Prostate gland (tissue), 2 donors: ENCODE results near the gene MAP3K20. TPM values are rescaled to one million over a fixed set of nuclear protein-coding genes. Genes with fewer than 3 reads are reported as not detected.

Experiments used
- DNase-seq: peaks from one replicate; pipeline ENCODE4 v3.0.0-alpha.2; 2019; ENCODE audit warnings: low spot score
- H3K27ac ChIP-seq, 2 donors: fragments of 200-600 bp; sonication (generic); 2 replicates each; pipeline ENCODE4 v1.5.1; 2017 to 2019
- H3K27me3 ChIP-seq: fragments of 200-600 bp; sonication (generic); replicated peaks from 2 replicates; pipeline ENCODE4 v1.5.1; 2019; ENCODE audit not compliant: insufficient read depth
- H3K36me3 ChIP-seq, 2 donors: fragments of 200-600 bp; sonication (generic); 1 replicate in 1 of 2; 2 replicates in 1 of 2; pipeline versions ENCODE4 v1.5.1 to v1.8.1; 2017 to 2019
- H3K4me1 ChIP-seq: fragments of 200-600 bp; sonication (generic); replicated peaks from 2 replicates; pipeline ENCODE4 v1.5.1; 2019
- H3K4me3 ChIP-seq, 2 donors: fragments of 200-600 bp; sonication (generic); 2 replicates each; pipeline ENCODE4 v1.5.1; 2017 to 2019
- H3K9me3 ChIP-seq: fragments of 200-600 bp; sonication (generic); 2 replicates; pipeline ENCODE4 v1.5.1; 2017
- POLR2A ChIP-seq: fragments of 450-650 bp; IDR thresholded peaks from one replicate; pipeline ENCODE4 v1.6.1; 2016; ENCODE audit warnings: antibody characterized with exemption, mild to moderate bottlenecking
- POLR2AphosphoS5 ChIP-seq: sonication (generic); formaldehyde crosslinking; IDR thresholded peaks from one replicate; pipeline ENCODE4 v1.6.1; 2017; ENCODE audit warnings: antibody characterized with exemption
- WGBS: methylation state at CpG from one replicate; pipeline ENCODE4 v1.1.5; 2018; 5-methylcytosine and 5-hydroxymethylcytosine counted together
- intact Hi-C: fragments of 100-400 bp; cut with DNase I; formaldehyde crosslinking; loops from one replicate; pipeline ENCODE4 v1.14.2; 2022
- total RNA-seq, 2 donors: library from RNA; depleted of rRNA; stranded (reverse); fragments of >200 nt; gene quantifications; one replicate each; pipeline ENCODE4 v1.1.0, GENCODE V29; 2016
- TF ChIP-seq, protein P1 (sequence below), 4 experiments: fragments of 200-600 bp in 2 of 4; fragments of 450-650 bp in 2 of 4; sonication (generic) in 2 of 4; IDR thresholded peaks; 1 replicate in 3 of 4; 2 replicates in 1 of 4; pipeline ENCODE4 v1.5.1; 2016 to 2019; ENCODE audit warnings: antibody characterized with exemption in 4 of 4, mild to moderate bottlenecking in 2 of 4, moderate library complexity in 2 of 4

MAP3K20 gene
- total RNA-seq, 2 donors from 2014 or later: 28.9 to 48.8 TPM

DNA sequence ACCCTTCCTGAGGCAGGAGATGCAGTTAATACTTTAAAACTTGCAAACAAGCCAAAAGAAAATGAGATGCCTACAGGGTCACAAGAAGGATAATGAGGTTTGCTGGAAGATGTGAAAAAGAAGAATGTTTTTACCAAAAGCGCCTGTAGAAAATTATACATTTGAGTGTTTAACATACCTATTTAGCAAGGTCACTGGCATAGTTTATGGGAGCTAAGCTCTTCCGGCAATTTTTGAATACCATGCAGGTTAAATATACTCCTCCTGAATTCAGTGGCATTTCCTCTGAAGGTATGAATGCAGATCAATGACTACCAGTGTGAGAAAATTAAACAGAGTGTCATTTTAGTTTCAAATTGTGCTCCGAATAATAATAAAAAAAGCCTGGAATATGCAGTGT is 21.2 kb upstream of the MAP3K20 start:
- TF ChIP-seq POLR2A (no peak), POLR2AphosphoS5 (no peak)
- TF ChIP-seq, protein P1, sequence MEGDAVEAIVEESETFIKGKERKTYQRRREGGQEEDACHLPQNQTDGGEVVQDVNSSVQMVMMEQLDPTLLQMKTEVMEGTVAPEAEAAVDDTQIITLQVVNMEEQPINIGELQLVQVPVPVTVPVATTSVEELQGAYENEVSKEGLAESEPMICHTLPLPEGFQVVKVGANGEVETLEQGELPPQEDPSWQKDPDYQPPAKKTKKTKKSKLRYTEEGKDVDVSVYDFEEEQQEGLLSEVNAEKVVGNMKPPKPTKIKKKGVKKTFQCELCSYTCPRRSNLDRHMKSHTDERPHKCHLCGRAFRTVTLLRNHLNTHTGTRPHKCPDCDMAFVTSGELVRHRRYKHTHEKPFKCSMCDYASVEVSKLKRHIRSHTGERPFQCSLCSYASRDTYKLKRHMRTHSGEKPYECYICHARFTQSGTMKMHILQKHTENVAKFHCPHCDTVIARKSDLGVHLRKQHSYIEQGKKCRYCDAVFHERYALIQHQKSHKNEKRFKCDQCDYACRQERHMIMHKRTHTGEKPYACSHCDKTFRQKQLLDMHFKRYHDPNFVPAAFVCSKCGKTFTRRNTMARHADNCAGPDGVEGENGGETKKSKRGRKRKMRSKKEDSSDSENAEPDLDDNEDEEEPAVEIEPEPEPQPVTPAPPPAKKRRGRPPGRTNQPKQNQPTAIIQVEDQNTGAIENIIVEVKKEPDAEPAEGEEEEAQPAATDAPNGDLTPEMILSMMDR (IDR thresholded peaks at IDR 0.05): no peak
- WGBS: 96% methylated on average over 3 of the region's 3 CpGs
- Histone ChIP-seq H3K4me1 (no peaks in the 10 kb centered on the region), H3K36me3 (no peaks in the 10 kb centered on the region), H3K27me3 (no peaks in the 10 kb centered on the region), H3K4me3 (no peak overlapping the region), H3K27ac (no peak overlapping the region), H3K9me3 (no peaks in the 10 kb centered on the region)
- intact Hi-C loops: no loop called here
- no peak for DNase-seq

DNA sequence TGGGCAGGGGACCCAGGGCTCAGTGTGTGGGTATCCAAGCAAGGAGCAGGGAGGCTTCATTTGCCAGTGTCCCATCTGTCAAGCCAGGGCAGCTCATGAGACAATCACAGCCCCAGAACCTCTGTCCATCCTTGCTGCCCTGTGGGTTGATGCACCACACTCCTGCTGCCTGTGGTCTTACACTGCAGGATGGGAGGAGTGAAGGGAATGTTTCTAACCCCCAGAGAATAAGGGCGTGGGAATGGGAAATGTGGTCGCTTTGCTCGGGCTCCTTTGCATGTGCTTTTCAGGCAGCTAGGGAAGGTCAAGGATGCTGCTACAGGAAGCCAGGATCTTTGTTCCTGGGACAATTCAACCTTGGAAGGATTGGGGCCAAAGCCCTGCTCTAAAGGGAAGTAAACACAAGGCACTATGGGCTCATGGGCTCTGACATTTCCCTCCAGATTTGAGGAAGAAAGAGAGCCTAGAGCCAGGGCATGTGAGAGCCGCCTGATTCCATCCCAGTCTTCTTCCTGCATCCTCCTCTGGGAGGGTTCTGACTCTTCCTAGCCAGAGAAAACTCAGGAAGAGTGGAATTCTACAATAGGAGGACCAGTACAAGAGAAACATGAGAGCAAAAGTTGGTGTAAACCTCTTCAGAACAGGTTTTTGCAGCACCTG is 18.8 kb upstream of the MAP3K20 start:
- WGBS: 66% methylated on average over 4 of the region's 4 CpGs
- intact Hi-C loops: no loop called here

DNA sequence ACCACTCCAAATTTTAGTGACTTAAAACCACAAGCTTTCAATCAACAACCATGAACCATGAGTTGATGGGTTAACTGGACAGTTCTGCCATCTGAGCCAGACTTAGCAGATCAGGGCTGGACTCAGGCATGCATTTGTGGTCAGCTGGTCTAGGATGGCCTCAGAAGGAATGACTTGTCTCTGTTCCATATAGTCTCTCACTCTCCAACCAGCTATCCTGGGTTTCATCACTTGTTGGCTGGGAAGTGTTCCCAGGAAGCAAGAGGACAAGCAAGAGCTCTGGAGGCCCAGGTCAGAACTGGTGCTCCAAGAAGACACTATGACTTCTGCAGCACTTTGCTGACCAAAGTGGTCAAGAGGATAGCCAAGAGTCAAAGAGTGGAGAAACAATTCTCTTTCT is 17.5 kb upstream of the MAP3K20 start:
- TF ChIP-seq POLR2AphosphoS5: no peak
- TF ChIP-seq, protein P1 (IDR thresholded peaks at IDR 0.05): no peak
- no peak for TF ChIP-seq POLR2A
- intact Hi-C loops: no loop called here
- no peaks in the 10 kb centered on the region for H3K9me3 ChIP-seq

More for the DNA sequence above, 18.8 kb upstream of the MAP3K20 start:
- Histone ChIP-seq H3K4me1 (no peaks in the 10 kb centered on the region), H3K4me3 (no peak overlapping the region), H3K36me3 (no peaks in the 10 kb centered on the region), H3K27ac (no peak overlapping the region), H3K9me3 (no peaks in the 10 kb centered on the region), H3K27me3 (no peaks in the 10 kb centered on the region)
- DNase-seq: no peak
- TF ChIP-seq, protein P1 (IDR thresholded peaks at IDR 0.05): no peak
- TF ChIP-seq POLR2A: no peak
- no peak for TF ChIP-seq POLR2AphosphoS5

DNA sequence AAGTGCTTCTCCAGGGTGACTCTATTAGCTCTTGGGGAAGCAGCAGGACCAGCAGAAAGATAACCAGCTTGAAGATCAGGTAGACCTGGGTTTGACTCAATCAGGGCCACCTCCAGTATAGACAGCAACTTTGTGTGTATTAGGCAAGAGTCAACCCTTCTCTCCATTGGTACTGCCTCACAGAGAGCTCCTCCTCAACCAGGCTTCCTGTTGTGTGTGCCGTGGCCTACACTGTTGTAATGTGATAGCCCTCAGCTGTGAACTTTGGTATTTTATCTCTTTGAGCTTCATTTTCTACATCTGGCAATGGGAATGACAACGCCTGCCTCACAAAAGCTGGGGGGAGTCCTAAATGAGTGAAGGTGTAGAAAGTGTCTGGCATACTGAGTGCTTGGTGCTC is 17.0 kb upstream of the MAP3K20 start:
- TF ChIP-seq POLR2AphosphoS5: no peak
- no peak for TF ChIP-seq POLR2A
- TF ChIP-seq, protein P1 (IDR thresholded peaks at IDR 0.05): no peak
- Histone ChIP-seq H3K27me3 (no peaks in the 10 kb centered on the region), H3K4me1 (no peaks in the 10 kb centered on the region), H3K9me3 (no peaks in the 10 kb centered on the region), H3K36me3 (no peaks in the 10 kb centered on the region), H3K27ac (no peak overlapping the region), H3K4me3 (no peak overlapping the region)
- DNase-seq: no peak
- intact Hi-C loops: no loop called here
- WGBS: 85% methylated on average over 2 of the region's 2 CpGs

More for the DNA sequence above, 17.5 kb upstream of the MAP3K20 start:
- H3K27me3 ChIP-seq: no peaks in the 10 kb centered on the region
- DNase-seq: no peak
- H3K27ac ChIP-seq: no peak overlapping the region
- no peaks in the 10 kb centered on the region for H3K4me1 ChIP-seq
- no peaks in the 10 kb centered on the region for H3K36me3 ChIP-seq
- no peak overlapping the region for H3K4me3 ChIP-seq

DNA sequence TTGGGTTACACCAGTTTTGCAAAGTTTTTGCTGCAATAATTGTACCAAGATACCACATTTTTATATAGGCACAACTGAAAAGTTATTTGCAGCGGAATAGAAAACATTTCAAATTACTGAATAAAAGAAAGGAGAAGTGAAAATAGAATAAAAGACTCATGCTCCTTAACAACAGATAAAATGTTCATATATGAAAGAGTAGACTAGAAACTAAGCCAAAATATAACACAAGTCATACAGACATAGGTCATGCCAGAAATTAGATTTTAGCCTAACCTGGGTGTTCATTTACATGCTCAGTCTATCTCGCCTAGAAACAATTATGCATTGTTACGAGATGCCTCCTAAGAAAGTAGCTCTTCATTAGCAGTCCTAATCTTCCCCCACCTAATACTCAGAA is 16.4 kb upstream of the MAP3K20 start:
- no peaks in the 10 kb centered on the region for H3K36me3 ChIP-seq
- 93% methylated on average over 3 of the region's 3 CpGs for WGBS

More for the DNA sequence above, 16.4 kb upstream of the MAP3K20 start:
- intact Hi-C loops: no loop called here
- DNase-seq: no peak
- Histone ChIP-seq H3K27me3 (no peaks in the 10 kb centered on the region), H3K9me3 (no peaks in the 10 kb centered on the region), H3K27ac (no peak overlapping the region), H3K4me3 (no peak overlapping the region), H3K4me1 (no peaks in the 10 kb centered on the region)
- TF ChIP-seq POLR2A (no peak), POLR2AphosphoS5 (no peak)
- TF ChIP-seq, protein P1 (IDR thresholded peaks at IDR 0.05): no peak
